Adrenal gland (tissue), 12 donors: ENCODE measurements around the gene PTPRN2. TPM values are rescaled to one million over a fixed set of nuclear protein-coding genes. Genes with fewer than 3 reads are reported as not detected.

Experiments used
- DNase-seq, 7 donors: peaks; one replicate each; pipeline ENCODE4 v3.0.0-alpha.2; 2019 to 2020
- H3K27ac ChIP-seq, 5 donors: fragments of 200-600 bp; sonication (generic) in 4 of 5; 1 replicate in 3 of 5; 2 replicates in 2 of 5; pipeline versions ENCODE4 v1.5.1 to v1.8.0; 2016 to 2020; ENCODE audit warnings: mild to moderate bottlenecking in 1 of 5
- H3K27me3 ChIP-seq: fragments of 200-600 bp; 2 replicates; pipeline ENCODE4 v1.8.0; 2021
- H3K36me3 ChIP-seq, 2 donors: fragments of 200-600 bp; replicated peaks in 1 of 2; 1 replicate in 1 of 2; 2 replicates in 1 of 2; pipeline versions ENCODE4 v1.5.1 to v1.8.0; 2018 to 2022
- H3K4me1 ChIP-seq, 2 donors: fragments of 200-600 bp; replicated peaks in 1 of 2; 1 replicate in 1 of 2; 2 replicates in 1 of 2; pipeline versions ENCODE4 v1.5.1 to v1.8.0; 2018 to 2021
- H3K4me3 ChIP-seq, 4 donors: fragments of 200-600 bp; sonication (generic) in 3 of 4; one replicate each; pipeline ENCODE4 v1.5.1; 2016 to 2018
- H3K9me3 ChIP-seq, 3 donors: fragments of 200-600 bp; sonication (generic) in 1 of 3; replicated peaks in 1 of 3; 1 replicate in 2 of 3; 2 replicates in 1 of 3; pipeline versions ENCODE4 v1.5.1 to v1.8.0; 2016 to 2021
- POLR2A ChIP-seq, 2 donors: fragments of 450-650 bp; IDR thresholded peaks; one replicate each; pipeline ENCODE4 v1.6.1; 2017; ENCODE audit warnings: antibody characterized with exemption in 2 of 2, mild to moderate bottlenecking in 2 of 2, moderate library complexity in 1 of 2
- WGBS, 4 donors: extraction: QIAGEN DNeasy Blood & Tissue Kit in 2 of 4; methylation state at CpG; one replicate each; pipeline versions ENCODE4 v1.1.5 to v1.1.7; 2013 to 2017; 5-methylcytosine and 5-hydroxymethylcytosine counted together
- intact Hi-C, 2 donors: fragments of 100-400 bp; cut with DNase I; formaldehyde crosslinking; loops; one replicate each; pipeline versions ENCODE4 v1.14.1 to v1.15.0; 2022 to 2023
- polyA plus RNA-seq, 3 donors: library from polyadenylated mRNA; stranded (reverse); fragments of 200-250 nt in 2 of 3; fragments of 350-450 nt in 1 of 3; fragmentation: Illumina TruSeq in 1 of 3; extraction: RNeasy Lipid Tissue Mini Kit (QIAGEN cat#74804) in 1 of 3; gene quantifications; one replicate each; pipeline ENCODE4 v1.2.3, GENCODE V29; 2013 to 2014
- total RNA-seq, 9 donors: library from RNA; depleted of rRNA in 4 of 9; stranded (reverse); fragments of >200 nt in 4 of 9; fragments of 120-200 nt in 1 of 9; fragmentation: NEBNext Ultra II Directional in 1 of 9; extraction: Animal tissue kit (Norgen Biotek cat#: 25700) in 1 of 9; gene quantifications; one replicate each; pipeline versions ENCODE4 v1.1.0 to v1.2.4, GENCODE V29; 2013 to 2023
- TF ChIP-seq, protein P1 (sequence below), 6 experiments: fragments of 450-650 bp in 4 of 6; fragments of 200-600 bp in 2 of 6; sonication (generic) in 1 of 6; IDR thresholded peaks; 1 replicate in 5 of 6; 2 replicates in 1 of 6; pipeline versions ENCODE4 v1.5.1 to v1.8.0; 2016 to 2021; ENCODE audit warnings: antibody characterized with exemption in 6 of 6, mild to moderate bottlenecking in 2 of 6, moderate library complexity in 1 of 6
- donor health status: healthy with polysubstance abuse.
- donor health status: Bipolar disorder and iron deficiency.
- donor health status: DM: yes; HTN: yes; CAD: no.
- donor health status: DM: no; HTN: no; CAD: no.
- donor health status: DM: no; HTN: no; CAD: no.
- donor health status: DM: yes; HTN: yes; CAD: no.

Gene PTPRN2
- total and polyA plus RNA-seq, 12 donors: 2.2 to 16.2 (median 3.4) TPM

- TF ChIP-seq POLR2A (IDR thresholded peaks at IDR 0.05): no peak
- TF ChIP-seq, protein P1, sequence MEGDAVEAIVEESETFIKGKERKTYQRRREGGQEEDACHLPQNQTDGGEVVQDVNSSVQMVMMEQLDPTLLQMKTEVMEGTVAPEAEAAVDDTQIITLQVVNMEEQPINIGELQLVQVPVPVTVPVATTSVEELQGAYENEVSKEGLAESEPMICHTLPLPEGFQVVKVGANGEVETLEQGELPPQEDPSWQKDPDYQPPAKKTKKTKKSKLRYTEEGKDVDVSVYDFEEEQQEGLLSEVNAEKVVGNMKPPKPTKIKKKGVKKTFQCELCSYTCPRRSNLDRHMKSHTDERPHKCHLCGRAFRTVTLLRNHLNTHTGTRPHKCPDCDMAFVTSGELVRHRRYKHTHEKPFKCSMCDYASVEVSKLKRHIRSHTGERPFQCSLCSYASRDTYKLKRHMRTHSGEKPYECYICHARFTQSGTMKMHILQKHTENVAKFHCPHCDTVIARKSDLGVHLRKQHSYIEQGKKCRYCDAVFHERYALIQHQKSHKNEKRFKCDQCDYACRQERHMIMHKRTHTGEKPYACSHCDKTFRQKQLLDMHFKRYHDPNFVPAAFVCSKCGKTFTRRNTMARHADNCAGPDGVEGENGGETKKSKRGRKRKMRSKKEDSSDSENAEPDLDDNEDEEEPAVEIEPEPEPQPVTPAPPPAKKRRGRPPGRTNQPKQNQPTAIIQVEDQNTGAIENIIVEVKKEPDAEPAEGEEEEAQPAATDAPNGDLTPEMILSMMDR (IDR thresholded peaks at IDR 0.05): no peak
- no peak for DNase-seq
These were observed 936.8 kb downstream of the PTPRN2 start for GRCh38 chr7:157650801-157651200.

GRCh38 chr7:157650131-157650631 lies 937.4 kb downstream of the PTPRN2 start:
- WGBS, 4 donors: 88 to 98% (median 91%) methylated on average over 7 to 25 of the region's 25 CpGs
- no peaks in the 10 kb centered on the region for H3K27me3 ChIP-seq
- no peaks in the 10 kb centered on the region for H3K9me3 ChIP-seq
- intact Hi-C loops: no loop called here
- H3K4me3 ChIP-seq: no peak overlapping the region
- DNase-seq: no peak
- H3K36me3 ChIP-seq: no peaks in the 10 kb centered on the region
- H3K27ac ChIP-seq: no peak overlapping the region
- TF ChIP-seq, protein P1 (IDR thresholded peaks at IDR 0.05): no peak
- no peak for TF ChIP-seq POLR2A (IDR thresholded peaks at IDR 0.05)
- H3K4me1 ChIP-seq: no peaks in the 10 kb centered on the region

More at GRCh38 chr7:157650801-157651200, 936.8 kb downstream of the PTPRN2 start:
- Histone ChIP-seq H3K9me3 (no peaks in the 10 kb centered on the region), H3K27ac (no peak overlapping the region), H3K4me3 (no peak overlapping the region), H3K27me3 (no peaks in the 10 kb centered on the region), H3K36me3 (no peaks in the 10 kb centered on the region), H3K4me1 (no peaks in the 10 kb centered on the region)
- 90 to 93% (median 92%) methylated on average over 12 to 19 of the region's 19 CpGs for WGBS, 4 donors
- intact Hi-C loops: no loop called here

DNA sequence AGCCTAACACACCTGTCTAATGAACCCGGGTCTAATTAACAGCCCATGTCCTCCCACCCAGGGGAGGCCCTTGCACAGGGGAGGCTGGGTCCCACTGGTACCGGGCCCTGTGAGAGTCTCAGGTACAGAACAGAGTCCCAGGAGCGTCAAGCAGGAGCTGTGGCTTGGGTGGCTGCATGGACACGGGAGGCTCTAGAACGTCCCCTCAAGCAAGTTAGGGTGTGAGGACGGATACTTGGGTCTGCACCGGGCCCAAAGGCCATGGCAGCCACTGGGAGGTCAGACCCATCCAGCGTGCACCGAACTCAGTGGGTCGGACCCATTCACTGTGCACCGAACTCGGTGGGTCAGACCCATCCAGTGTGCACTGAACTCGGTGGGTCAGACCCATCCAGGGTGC lies 941.1 kb downstream of the PTPRN2 start:
- TF ChIP-seq, protein P1 (IDR thresholded peaks at IDR 0.05): no peak
- no peak for TF ChIP-seq POLR2A (IDR thresholded peaks at IDR 0.05)
- no peaks in the 10 kb centered on the region for H3K9me3 ChIP-seq
- H3K36me3 ChIP-seq: no peaks in the 10 kb centered on the region
- no peak overlapping the region for H3K27ac ChIP-seq
- WGBS, 4 donors: 93 to 95% (median 94%) methylated on average over 12 to 13 of the region's 13 CpGs
- no peaks in the 10 kb centered on the region for H3K4me1 ChIP-seq
- H3K4me3 ChIP-seq: no peak overlapping the region
- no peaks in the 10 kb centered on the region for H3K27me3 ChIP-seq
- intact Hi-C loops: no loop called here
- DNase-seq: no peak

GRCh38 chr7:157645539-157645938 lies 942.1 kb downstream of the PTPRN2 start:
- H3K27ac ChIP-seq: no peak overlapping the region
- DNase-seq: no peak
- H3K4me1 ChIP-seq: no peaks in the 10 kb centered on the region
- H3K9me3 ChIP-seq: no peaks in the 10 kb centered on the region
- H3K36me3 ChIP-seq: no peaks in the 10 kb centered on the region
- 67 to 82% (median 79%) methylated on average over 7 to 12 of the region's 12 CpGs for WGBS, 4 donors
- intact Hi-C loops: no loop called here
- TF ChIP-seq POLR2A (IDR thresholded peaks at IDR 0.05): no peak
- TF ChIP-seq, protein P1 (IDR thresholded peaks at IDR 0.05): no peak
- no peaks in the 10 kb centered on the region for H3K27me3 ChIP-seq
- no peak overlapping the region for H3K4me3 ChIP-seq
